BLaER1 treated with 17β-estradiol and CSF1 and Interleukin-3, amounts not matched to agents 10 nM and 100 nM (cell line): ENCODE data around the gene EMILIN2.
A peak's percentile ranks its signal among the peaks of the same experiment; 100 is the strongest.

Source experiments
- H3K27ac ChIP-seq, 11 experiments: shearing (Covaris generic); formaldehyde crosslinking; 2 replicates each; pipeline ENCODE4 v1.8.1; 2022
- H3K27me3 ChIP-seq, 11 experiments: shearing (Covaris generic); formaldehyde crosslinking; 2 replicates each; pipeline ENCODE4 v1.8.1; 2022
- H3K36me3 ChIP-seq, 11 experiments: shearing (Covaris generic); formaldehyde crosslinking; 2 replicates each; pipeline ENCODE4 v1.8.1; 2022
- H3K4me1 ChIP-seq, 10 experiments: shearing (Covaris generic); formaldehyde crosslinking; 2 replicates each; pipeline ENCODE4 v1.8.1; 2022
- H3K4me2 ChIP-seq, 11 experiments: shearing (Covaris generic); formaldehyde crosslinking; 2 replicates each; pipeline ENCODE4 v1.8.1; 2022
- H3K4me3 ChIP-seq, 10 experiments: shearing (Covaris generic); formaldehyde crosslinking; 2 replicates each; pipeline ENCODE4 v1.8.1; 2022
- H3K9ac ChIP-seq, 11 experiments: shearing (Covaris generic); formaldehyde crosslinking; 2 replicates each; pipeline ENCODE4 v1.8.1; 2022
- H3K9me3 ChIP-seq, 11 experiments: shearing (Covaris generic); formaldehyde crosslinking; replicated peaks in 1 of 11; 2 replicates each; pipeline ENCODE4 v1.8.1; 2022
- H4K20me1 ChIP-seq, 11 experiments: shearing (Covaris generic); formaldehyde crosslinking; 2 replicates each; pipeline ENCODE4 v1.8.1; 2022
- Cebpa-rat ChIP-seq, 11 experiments: shearing (Covaris generic); IDR thresholded peaks; 2 replicates each; pipeline ENCODE4 v1.8.1; 2022

The EMILIN2 gene

DNA sequence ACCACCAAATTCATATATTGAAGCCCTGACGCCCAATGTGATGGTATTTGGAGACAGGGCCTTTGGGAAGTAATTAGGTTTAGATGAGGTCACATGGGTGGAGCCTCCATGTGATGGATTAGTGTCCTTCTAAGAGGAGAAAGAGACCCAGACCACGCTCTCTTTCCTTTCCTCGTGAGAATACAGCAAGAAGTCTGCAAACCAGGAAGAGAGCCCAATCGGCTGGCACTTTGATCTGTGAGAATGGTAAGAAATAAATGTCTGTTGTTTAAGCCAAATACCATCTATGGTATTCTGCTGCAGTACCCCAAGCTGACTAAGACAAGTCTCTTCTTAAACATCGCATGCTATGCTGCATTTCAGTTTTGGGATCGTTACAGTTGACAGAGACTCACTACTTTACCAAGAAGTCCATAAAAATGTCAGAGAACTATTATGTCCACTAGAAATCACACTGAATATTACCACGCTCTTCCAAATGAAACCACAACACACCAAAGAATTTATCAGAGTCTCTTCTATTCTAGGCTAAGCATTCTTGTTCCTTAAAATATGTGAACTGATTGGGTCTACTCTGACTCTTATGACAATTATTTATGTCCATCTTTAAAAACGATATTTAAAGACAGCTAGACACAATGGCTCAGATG lies 117.7 kb downstream of the EMILIN2 start:
- 0 out of 22 replicates have a peak overlapping the region, but pooled peaks of 1 of the 11 experiments have one; percentile 66 for H3K9ac ChIP-seq
- H3K4me3 ChIP-seq: no peak overlapping the region
- peaks cover 0 to 6% (median 0%) of the 10 kb centered on the region in 11 experiments; a peak in 1 of 22 replicates for H3K9me3 ChIP-seq
- H3K27ac ChIP-seq: peak overlapping the region in 10 of 11 experiments; percentile 73 to 93 (median 86); a peak in 19 of 22 replicates
- H4K20me1 ChIP-seq: peaks cover 0 to 36% (median 0%) of the 10 kb centered on the region in 11 experiments; a peak in 6 of 22 replicates
- H3K27me3 ChIP-seq: no peaks in the 10 kb centered on the region
- H3K36me3 ChIP-seq: peaks cover 0 to 29% (median 15%) of the 10 kb centered on the region in 11 experiments; a peak in 15 of 22 replicates
- H3K4me1 ChIP-seq: peaks cover 73 to 100% (median 92%) of the 10 kb centered on the region in 10 experiments
- peak overlapping the region; percentile 72 to 96 (median 90) for H3K4me2 ChIP-seq
- TF ChIP-seq Cebpa-rat (IDR thresholded peaks at IDR 0.05): no peak
